Right lobe of liver (tissue), 4 donors: ENCODE measurements around the gene VAPB.

Source experiments
- CTCF ChIP-seq, 4 donors: fragments of 200-600 bp in 3 of 4; fragments of 450-650 bp in 1 of 4; IDR thresholded peaks; one replicate each; pipeline versions ENCODE4 v1.5.1 to v1.8.0; 2016 to 2022; ENCODE audit warnings: antibody characterized with exemption in 4 of 4, mild to moderate bottlenecking in 2 of 4
- POLR2A ChIP-seq: fragments of 450-650 bp; IDR thresholded peaks from one replicate; pipeline ENCODE4 v1.6.1; 2017; ENCODE audit warnings: antibody characterized with exemption, mild to moderate bottlenecking
- donor health status: DM: no; HTN: no; CAD: no.
- donor health status: DM: no; HTN: no; CAD: no.
- donor health status: DM: no; HTN: yes; CAD: no.

- TF ChIP-seq CTCF (IDR thresholded peaks at IDR 0.05) (no peak), POLR2A (no peak)
Observed at GRCh38 chr20:58471193-58472164, 82.5 kb downstream of the VAPB start.
